WERI-Rb-1 (cell line): ENCODE results near the gene RAPGEF4.

ENCODE experiments used
- DNase-seq: peaks from one replicate; pipeline ENCODE4 v3.0.0-alpha.2; 2020
- H3K27ac ChIP-seq: fragments of 250-450 bp; sonication (Bioruptor Pico); 2 replicates; pipeline ENCODE4 v1.5.1; 2020; ENCODE audit warnings: mild to moderate bottlenecking, moderate library complexity
- H3K27me3 ChIP-seq: fragments of 250-450 bp; sonication (Bioruptor Pico); 2 replicates; pipeline ENCODE4 v1.5.1; 2021; ENCODE audit warnings: mild to moderate bottlenecking, low read depth, moderate library complexity; ENCODE audit not compliant: insufficient read depth, severe bottlenecking
- H3K36me3 ChIP-seq: fragments of 250-450 bp; sonication (Bioruptor Pico); 2 replicates; pipeline ENCODE4 v1.5.1; 2020; ENCODE audit warnings: mild to moderate bottlenecking, moderate library complexity
- H3K4me3 ChIP-seq: 2 replicates; pipeline ENCODE4 v1.5.1; 2011; ENCODE audit warnings: low read depth, mild to moderate bottlenecking, control low read depth, low read length
- H3K9me3 ChIP-seq: fragments of 250-450 bp; sonication (Bioruptor Pico); 2 replicates; pipeline ENCODE4 v1.5.1; 2021; ENCODE audit warnings: mild to moderate bottlenecking, moderate library complexity; ENCODE audit not compliant: severe bottlenecking
- TF ChIP-seq, protein P1 (sequence below): IDR thresholded peaks from 2 replicates; pipeline ENCODE4 v1.5.1; 2011; ENCODE audit warnings: low read depth, mild to moderate bottlenecking, control low read depth, inconsistent platforms, low read length

The RAPGEF4 gene

DNA sequence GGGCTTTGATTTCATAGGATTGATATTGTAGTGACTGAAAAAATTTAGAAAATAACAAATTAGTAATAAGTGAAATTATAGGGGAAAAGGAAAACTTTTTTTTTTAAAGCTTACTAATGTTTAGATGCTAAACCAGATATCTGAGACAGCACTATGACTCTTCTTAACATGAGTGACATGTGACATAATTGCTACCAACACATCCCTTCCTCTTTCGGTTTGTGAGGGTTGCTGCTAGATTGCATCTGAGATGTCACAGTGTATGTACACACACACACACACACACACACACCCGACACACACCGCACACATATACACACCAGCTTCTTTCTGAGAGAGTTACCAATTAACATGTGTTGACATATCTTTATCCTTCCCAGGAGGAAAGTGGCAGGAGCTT, 18.0 kb downstream of the RAPGEF4 start:
- no peak for DNase-seq
- no peak overlapping the region for H3K4me3 ChIP-seq
- TF ChIP-seq, protein P1, sequence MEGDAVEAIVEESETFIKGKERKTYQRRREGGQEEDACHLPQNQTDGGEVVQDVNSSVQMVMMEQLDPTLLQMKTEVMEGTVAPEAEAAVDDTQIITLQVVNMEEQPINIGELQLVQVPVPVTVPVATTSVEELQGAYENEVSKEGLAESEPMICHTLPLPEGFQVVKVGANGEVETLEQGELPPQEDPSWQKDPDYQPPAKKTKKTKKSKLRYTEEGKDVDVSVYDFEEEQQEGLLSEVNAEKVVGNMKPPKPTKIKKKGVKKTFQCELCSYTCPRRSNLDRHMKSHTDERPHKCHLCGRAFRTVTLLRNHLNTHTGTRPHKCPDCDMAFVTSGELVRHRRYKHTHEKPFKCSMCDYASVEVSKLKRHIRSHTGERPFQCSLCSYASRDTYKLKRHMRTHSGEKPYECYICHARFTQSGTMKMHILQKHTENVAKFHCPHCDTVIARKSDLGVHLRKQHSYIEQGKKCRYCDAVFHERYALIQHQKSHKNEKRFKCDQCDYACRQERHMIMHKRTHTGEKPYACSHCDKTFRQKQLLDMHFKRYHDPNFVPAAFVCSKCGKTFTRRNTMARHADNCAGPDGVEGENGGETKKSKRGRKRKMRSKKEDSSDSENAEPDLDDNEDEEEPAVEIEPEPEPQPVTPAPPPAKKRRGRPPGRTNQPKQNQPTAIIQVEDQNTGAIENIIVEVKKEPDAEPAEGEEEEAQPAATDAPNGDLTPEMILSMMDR = no peak
- no peak overlapping the region for H3K27ac ChIP-seq
- H3K9me3 ChIP-seq = no peaks in the 10 kb centered on the region
- H3K36me3 ChIP-seq = no peaks in the 10 kb centered on the region
- H3K27me3 ChIP-seq = no peaks in the 10 kb centered on the region

DNA sequence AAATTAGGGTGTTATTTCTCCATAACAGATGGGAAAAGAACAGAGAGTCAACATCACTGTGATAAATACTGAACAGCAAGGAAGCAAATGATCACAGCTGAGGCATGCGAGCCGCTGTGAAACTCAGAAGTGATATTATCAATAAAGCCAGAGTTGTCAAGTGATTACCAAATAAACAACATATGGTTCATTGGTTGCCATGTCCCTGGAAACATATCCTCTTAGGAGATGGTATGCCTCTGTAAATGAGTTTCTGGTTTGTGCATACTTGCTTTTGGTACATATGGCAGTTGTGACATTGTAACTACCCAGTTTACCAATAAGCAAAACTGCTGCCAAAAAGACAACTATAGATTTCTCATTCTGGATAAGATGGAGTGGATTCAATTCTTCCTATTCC, 23.8 kb downstream of the RAPGEF4 start:
- no peak for DNase-seq
- no peaks in the 10 kb centered on the region for H3K27me3 ChIP-seq
- H3K9me3 ChIP-seq = peaks cover 2% of the 10 kb centered on the region
- H3K4me3 ChIP-seq = no peak overlapping the region
- H3K36me3 ChIP-seq = no peaks in the 10 kb centered on the region
- TF ChIP-seq, protein P1 = no peak
- H3K27ac ChIP-seq = no peak overlapping the region

DNA sequence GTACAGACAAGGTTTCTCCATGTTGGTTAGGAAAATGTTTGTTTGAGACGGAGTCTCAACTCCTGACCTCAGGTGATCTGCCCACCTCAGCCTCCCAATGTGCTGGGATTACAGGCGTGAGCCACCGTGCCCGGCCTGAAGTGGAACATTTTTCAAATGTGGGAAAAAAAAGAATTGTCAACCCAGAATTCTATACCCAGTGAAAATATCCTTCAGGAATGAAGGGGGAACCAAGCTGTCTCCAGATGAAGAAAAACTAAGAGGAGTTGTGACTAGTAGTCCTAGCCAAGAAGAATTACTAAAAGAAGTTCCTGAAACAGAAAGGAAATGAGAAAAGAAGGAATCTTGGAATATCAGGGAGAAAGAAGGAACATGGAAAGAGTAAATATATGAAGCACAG, 25.7 kb downstream of the RAPGEF4 start:
- Histone ChIP-seq H3K9me3 (peaks cover 2% of the 10 kb centered on the region), H3K36me3 (no peaks in the 10 kb centered on the region), H3K27ac (no peak overlapping the region), H3K27me3 (no peaks in the 10 kb centered on the region), H3K4me3 (no peak overlapping the region)
- no peak for DNase-seq
- TF ChIP-seq, protein P1 = no peak

GRCh38 chr2:172762574-172762973, 26.9 kb downstream of the RAPGEF4 start:
- DNase-seq = no peak
- Histone ChIP-seq H3K36me3 (no peaks in the 10 kb centered on the region), H3K4me3 (no peak overlapping the region), H3K27me3 (no peaks in the 10 kb centered on the region), H3K27ac (no peak overlapping the region), H3K9me3 (peaks cover 2% of the 10 kb centered on the region)
- TF ChIP-seq, protein P1 = no peak

DNA sequence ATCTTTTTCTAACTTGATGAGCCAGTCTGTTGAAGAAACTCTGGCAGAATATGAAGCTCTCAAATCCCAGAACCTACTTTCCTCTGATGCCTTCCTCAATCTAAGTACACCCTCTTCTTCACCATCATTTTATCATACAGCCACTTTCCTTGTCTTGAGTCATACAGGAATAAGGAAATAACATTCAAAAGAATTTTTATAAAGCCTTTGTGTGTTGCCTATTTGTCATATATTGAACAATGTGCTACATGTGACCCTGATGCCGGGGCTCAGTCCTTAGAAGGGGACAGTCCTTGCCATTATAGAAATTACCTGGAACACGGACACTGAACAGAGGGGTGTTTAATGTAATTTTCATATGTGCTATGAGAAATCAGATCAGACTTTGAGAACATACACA, 27.4 kb downstream of the RAPGEF4 start:
- peaks cover 2% of the 10 kb centered on the region for H3K9me3 ChIP-seq
- H3K36me3 ChIP-seq = no peaks in the 10 kb centered on the region
- H3K27me3 ChIP-seq = no peaks in the 10 kb centered on the region
- TF ChIP-seq, protein P1 = no peak
- DNase-seq = no peak
- H3K4me3 ChIP-seq = no peak overlapping the region
- no peak overlapping the region for H3K27ac ChIP-seq

- Histone ChIP-seq H3K27ac (no peak overlapping the region), H3K9me3 (peaks cover 2% of the 10 kb centered on the region), H3K36me3 (no peaks in the 10 kb centered on the region), H3K4me3 (no peak overlapping the region), H3K27me3 (no peaks in the 10 kb centered on the region)
- DNase-seq = no peak
- TF ChIP-seq, protein P1 = no peak
Measured at GRCh38 chr2:172765662-172766061, 30.0 kb downstream of the RAPGEF4 start.
